ENCODE results near the gene MAP2K7. TPM values are rescaled to one million over a fixed set of nuclear protein-coding genes. Genes with fewer than 3 reads are reported as not detected.

The MAP2K7 gene
- total RNA-seq, 2 donors from 2014 or later, result 26.3 to 38.3 TPM

GRCh38 chr19:7940841-7941240 is 37.2 kb downstream of the MAP2K7 start:
- no peaks in the 10 kb centered on the region for H3K9me3 ChIP-seq
- H3K27ac ChIP-seq, result no peak overlapping the region
- no peak for DNase-seq
- TF ChIP-seq CTCF (IDR thresholded peaks at IDR 0.05), result no peak
- no peaks in the 10 kb centered on the region for H3K36me3 ChIP-seq
- intact Hi-C loops (cut with DNase I), result no loop called here
- H3K4me3 ChIP-seq, result no peak overlapping the region
- no peaks in the 10 kb centered on the region for H3K27me3 ChIP-seq
- H3K9ac ChIP-seq (ENCODE audit: low read depth in 2 of 2, low read length in 2 of 2), result no peak overlapping the region
- H3K4me1 ChIP-seq, result peaks cover 6% of the 10 kb centered on the region

DNA sequence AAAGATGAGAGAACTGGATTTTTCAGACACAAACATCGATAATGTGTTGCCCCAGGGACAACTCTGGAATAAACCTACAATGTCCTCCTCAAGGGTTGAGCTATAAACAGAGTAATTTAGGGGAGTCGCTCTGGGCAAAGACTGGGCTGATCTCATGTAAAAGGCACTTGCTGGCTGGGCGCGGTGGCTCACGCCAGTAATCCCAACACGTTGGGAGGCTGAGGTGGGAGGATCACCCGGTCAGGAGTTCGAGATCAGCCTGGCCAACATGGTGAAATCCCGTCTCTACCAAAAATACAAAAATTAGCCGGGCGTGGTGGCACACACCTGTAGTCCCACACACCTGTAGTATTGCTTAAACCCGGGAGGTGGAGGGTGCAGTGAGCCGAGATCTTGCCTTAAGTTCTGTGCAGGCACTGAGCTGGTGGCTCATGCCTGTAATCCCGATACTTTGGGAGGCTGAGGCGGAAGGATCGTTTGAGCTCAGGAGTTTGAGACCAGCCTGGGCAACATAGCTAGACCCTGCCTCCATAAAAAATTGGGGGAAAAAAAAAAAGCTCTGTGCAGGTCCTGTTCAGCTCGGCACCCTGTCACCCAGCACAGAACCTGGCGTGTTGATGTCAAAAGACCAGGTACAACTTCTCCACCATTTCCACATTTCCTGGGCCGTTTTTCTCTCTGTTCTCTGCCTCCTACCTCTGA is 38.4 kb downstream of the MAP2K7 start:
- H3K27ac ChIP-seq, result no peak overlapping the region
- no peaks in the 10 kb centered on the region for H3K36me3 ChIP-seq
- no peak for TF ChIP-seq CTCF (IDR thresholded peaks at IDR 0.05)
- intact Hi-C loops (cut with DNase I), result no loop called here
- no peaks in the 10 kb centered on the region for H3K27me3 ChIP-seq
- peak overlapping the region; percentile 68 for H3K4me3 ChIP-seq
- no peak overlapping the region for H3K9ac ChIP-seq (ENCODE audit: low read depth in 2 of 2, low read length in 2 of 2)
- no peaks in the 10 kb centered on the region for H3K9me3 ChIP-seq
- H3K4me1 ChIP-seq, result peaks cover 6% of the 10 kb centered on the region
- DNase-seq, result no peak

- no peak for TF ChIP-seq CTCF (IDR thresholded peaks at IDR 0.05)
- no peaks in the 10 kb centered on the region for H3K36me3 ChIP-seq
- peak overlapping the region; percentile 68 for H3K4me3 ChIP-seq
- no peaks in the 10 kb centered on the region for H3K27me3 ChIP-seq
- peak overlapping the region; percentile 95 to 96 for H3K9ac ChIP-seq (ENCODE audit: low read depth in 2 of 2, low read length in 2 of 2)
- H3K9me3 ChIP-seq, result no peaks in the 10 kb centered on the region
- H3K4me1 ChIP-seq, result peaks cover 6% of the 10 kb centered on the region
- intact Hi-C loops (cut with DNase I), result no loop called here
- peak overlapping the region; percentile 79 for H3K27ac ChIP-seq
- DNase-seq, result no peak
These were observed 39.3 kb downstream of the MAP2K7 start for GRCh38 chr19:7942981-7943443.

- no peak for TF ChIP-seq CTCF (IDR thresholded peaks at IDR 0.05)
- peak within 1 kb of the TSS; percentile 79 for H3K27ac ChIP-seq
- H3K9ac ChIP-seq (ENCODE audit: low read depth in 2 of 2, low read length in 2 of 2), result peak within 1 kb of the TSS; percentile 95 to 96
- peak; percentile 100 for DNase-seq
- no peaks in the 10 kb centered on the region for H3K27me3 ChIP-seq
- no peaks in the 10 kb centered on the region for H3K36me3 ChIP-seq
- peaks cover 6% of the 10 kb centered on the region for H3K4me1 ChIP-seq
- intact Hi-C loops (cut with DNase I), result no loop called here
- H3K9me3 ChIP-seq, result no peaks in the 10 kb centered on the region
- H3K4me3 ChIP-seq, result peak within 1 kb of the TSS; percentile 68
These were observed 39.9 kb downstream of the MAP2K7 start, which contains the start of gene TIMM44 for GRCh38 chr19:7943444-7944176. TIMM44 (minus strand) TSS chr19:7943666; CDS start chr19:7943651, 15 bp downstream.

- intact Hi-C loops (cut with DNase I), result no loop called here
These were observed 40.6 kb downstream of the MAP2K7 start for GRCh38 chr19:7944177-7944761.

More at GRCh38 chr19:7944177-7944761, 40.6 kb downstream of the MAP2K7 start:
- H3K9ac ChIP-seq (ENCODE audit: low read depth in 2 of 2, low read length in 2 of 2), result peak overlapping the region; percentile 40 to 87
- H3K27ac ChIP-seq, result peak overlapping the region; percentile 48
- peak overlapping the region; percentile 47 for H3K4me3 ChIP-seq
- H3K36me3 ChIP-seq, result no peaks in the 10 kb centered on the region
- peak; percentile 92 for DNase-seq
- TF ChIP-seq CTCF (IDR thresholded peaks at IDR 0.05), result peak; percentile 79
- no peaks in the 10 kb centered on the region for H3K27me3 ChIP-seq
- H3K4me1 ChIP-seq, result peaks cover 6% of the 10 kb centered on the region
- H3K9me3 ChIP-seq, result no peaks in the 10 kb centered on the region

Data from colonic mucosa (tissue), 4 donors.